Keratinocyte (primary cell): ENCODE measurements around the gene BTBD1. TPM values are rescaled to one million over a fixed set of nuclear protein-coding genes. Genes with fewer than 3 reads are reported as not detected.
"Not testable (repeated sequence)": the region's sequence is repeated elsewhere in the genome, so short reads cannot be mapped to it uniquely, and the experiment has no call there.

Experiments used
- DNase-seq: peaks from one replicate; pipeline ENCODE4 v3.0.0-alpha.2; 2011; ENCODE audit warnings: low read depth, missing footprints, low spot score
- FAIRE-seq: peaks from 2 replicates; lab custom pipeline; 2011; peaks lifted over from hg19 to GRCh38; lab: Jason Lieb, UNC
- H2AFZ ChIP-seq: 2 replicates; pipeline ENCODE4 v1.6.0; 2012; ENCODE audit warnings: low read length, control low read depth, inconsistent platforms; ENCODE audit not compliant: control insufficient read depth
- H3K27ac ChIP-seq: 2 replicates; pipeline ENCODE4 v1.5.1; 2011; ENCODE audit warnings: low read length; ENCODE audit not compliant: control insufficient read depth, insufficient read depth
- H3K27me3 ChIP-seq: 3 replicates; pipeline ENCODE4 v1.6.0; 2011; ENCODE audit warnings: low read length; ENCODE audit not compliant: control insufficient read depth, insufficient read depth; ENCODE audit errors: extremely low read depth
- H3K36me3 ChIP-seq, 2 experiments: 2 replicates in 1 of 2; 3 replicates in 1 of 2; pipeline ENCODE4 v1.5.1; 2011; ENCODE audit warnings: low read length in 2 of 2, mild to moderate bottlenecking in 1 of 2; ENCODE audit not compliant: control insufficient read depth in 2 of 2, insufficient read depth in 2 of 2; ENCODE audit errors: extremely low read depth in 1 of 2
- H3K4me1 ChIP-seq: 3 replicates; pipeline ENCODE4 v1.5.1; 2011; ENCODE audit warnings: low read length; ENCODE audit not compliant: control insufficient read depth, insufficient read depth; ENCODE audit errors: extremely low read depth
- H3K4me2 ChIP-seq: 3 replicates; pipeline ENCODE4 v1.6.0; 2011; ENCODE audit warnings: low read depth, low read length; ENCODE audit not compliant: control insufficient read depth, insufficient read depth; ENCODE audit errors: extremely low read depth
- H3K4me3 ChIP-seq, 3 experiments: fragments of 200-600 bp in 1 of 3; sonication (generic) in 1 of 3; 2 replicates in 2 of 3; 3 replicates in 1 of 3; pipeline ENCODE4 v1.5.1; 2011 to 2016; ENCODE audit warnings: low read length in 3 of 3, mild to moderate bottlenecking in 3 of 3, control low read depth in 2 of 3, inconsistent platforms in 1 of 3, low read depth in 1 of 3, mixed read lengths in 1 of 3, mixed run types in 1 of 3, moderate library complexity in 1 of 3; ENCODE audit not compliant: control insufficient read depth in 2 of 3, insufficient read depth in 2 of 3; ENCODE audit errors: extremely low read depth in 1 of 3
- H3K79me2 ChIP-seq: 2 replicates; pipeline ENCODE4 v1.6.0; 2012; ENCODE audit warnings: low read length; ENCODE audit not compliant: control insufficient read depth, insufficient read depth
- H3K9ac ChIP-seq: 3 replicates; pipeline ENCODE4 v1.6.0; 2011; ENCODE audit warnings: low read length; ENCODE audit not compliant: control insufficient read depth, insufficient read depth; ENCODE audit errors: extremely low read depth
- H3K9me1 ChIP-seq: 3 replicates; pipeline ENCODE4 v1.6.0; 2011; ENCODE audit warnings: low read length; ENCODE audit not compliant: control insufficient read depth, insufficient read depth; ENCODE audit errors: extremely low read depth
- H3K9me3 ChIP-seq: 2 replicates; pipeline ENCODE4 v1.5.1; 2012; ENCODE audit warnings: low read depth, low read length; ENCODE audit not compliant: control insufficient read depth
- H4K20me1 ChIP-seq: 3 replicates; pipeline ENCODE4 v1.6.0; 2011; ENCODE audit warnings: low read length; ENCODE audit not compliant: control insufficient read depth, insufficient read depth; ENCODE audit errors: extremely low read depth
- CTCF ChIP-seq, 3 experiments: IDR thresholded peaks in 1 of 3; conservative IDR thresholded peaks in 1 of 3; optimal IDR thresholded peaks in 1 of 3; 2 replicates in 2 of 3; 3 replicates in 1 of 3; pipeline versions ENCODE3 to v1.5.1; 2011; ENCODE audit warnings: low read length in 3 of 3, mild to moderate bottlenecking in 3 of 3, moderate library complexity in 2 of 3, control low read depth in 1 of 3, inconsistent platforms in 1 of 3; ENCODE audit not compliant: insufficient read depth in 2 of 3; ENCODE audit errors: extremely low read depth in 1 of 3
- EZH2 ChIP-seq: IDR thresholded peaks from one replicate; pipeline ENCODE4 v1.6.1; 2012; ENCODE audit warnings: inconsistent platforms, mild to moderate bottlenecking, low read length, moderate library complexity
- dilution Hi-C: fragments of 300-500 bp; cut with MboI; formaldehyde crosslinking; loops from one replicate; pipeline ENCODE4 v1.7.0; 2020; ENCODE audit warnings: low sequenced_read_pairs; ENCODE audit not compliant: extremely low pct_ligation_motif_present
- polyA plus RNA-seq, 5 experiments: library from polyadenylated mRNA; depleted of rRNA in 3 of 5; stranded (reverse) in 3 of 5; stranded (forward) in 1 of 5; unstranded in 1 of 5; fragments of >200 nt; gene quantifications; 1 replicate in 1 of 5; 2 replicates in 3 of 5; 3 replicates in 1 of 5; pipeline versions ENCODE4 v1.2.1 to v1.2.3, GENCODE V29; 2011 to 2012; ENCODE audit warnings: missing spikeins in 2 of 5, low read depth in 1 of 5, low replicate concordance in 1 of 5

BTBD1 gene
- polyA plus RNA-seq, 1 donor (not counting 4 experiments of a cell fraction or from before 2014, with no cell fraction given), result 70.5 TPM

GRCh38 chr15:83011271-83012075 is 55.6 kb downstream of the BTBD1 start, which contains the start of gene C15orf40:
Gene C15orf40, minus strand, starts transcription at chr15:83011639. Its CDS starts 32 bp downstream, at chr15:83011607.
- dilution Hi-C loops, result no loop called here
- no peaks in the 10 kb centered on the region for H4K20me1 ChIP-seq
- H3K4me3 ChIP-seq, result peak within 1 kb of the TSS; percentile 77 to 94 (median 86)
- FAIRE-seq (no peak), DNase-seq (peak; percentile 66)
- H3K4me2 ChIP-seq, result peak within 1 kb of the TSS; percentile 93
- no peaks in the 10 kb centered on the region for H3K9me1 ChIP-seq
- peaks cover 14% of the 10 kb centered on the region for H3K4me1 ChIP-seq
- peaks cover 9 to 15% of the 10 kb centered on the region in 2 experiments for H3K36me3 ChIP-seq
- H3K9ac ChIP-seq, result peak within 1 kb of the TSS; percentile 82
- TF ChIP-seq EZH2 (no peak), CTCF (optimal IDR thresholded peaks at IDR 0.05 in 1 of 3, IDR thresholded peaks at IDR 0.05 in 1 of 3, conservative IDR thresholded peaks at IDR 0.05 in 1 of 3; ENCODE audit: extremely low read depth in 1 of 3, insufficient read depth in 2 of 3, low read length in 3 of 3) (peak; percentile 37 to 93 (median 67))
- peak within 1 kb of the TSS; percentile 92 for H2AFZ ChIP-seq
- peaks cover 26% of the 10 kb centered on the region for H3K79me2 ChIP-seq
- H3K27ac ChIP-seq, result peak within 1 kb of the TSS; percentile 74
- no peaks in the 10 kb centered on the region for H3K9me3 ChIP-seq
- H3K27me3 ChIP-seq, result no peaks in the 10 kb centered on the region

- dilution Hi-C loops, result no loop called here
- FAIRE-seq, result peak; percentile 20
These were observed 56.3 kb downstream of the BTBD1 start for GRCh38 chr15:83010709-83011270.

GRCh38 chr15:83000672-83001031 is 66.4 kb downstream of the BTBD1 start:
- dilution Hi-C loops, result loop anchor here (5.0 kb wide), 1 partner anchor 153 kb away; no protein-coding TSS in a partner anchor
- not testable (repeated sequence) for H3K79me2 ChIP-seq, H3K27me3 ChIP-seq, H4K20me1 ChIP-seq, H3K27ac ChIP-seq, H3K9me1 ChIP-seq, H3K36me3 ChIP-seq, FAIRE-seq, H3K9me3 ChIP-seq, H3K4me1 ChIP-seq, DNase-seq, H2AFZ ChIP-seq, H3K9ac ChIP-seq, H3K4me3 ChIP-seq
- H3K4me2 ChIP-seq, result peak overlapping the region; percentile 53

More at GRCh38 chr15:83010709-83011270, 56.3 kb downstream of the BTBD1 start:
- no peak for TF ChIP-seq EZH2
- peak; percentile 89 to 97 (median 96) for TF ChIP-seq CTCF (optimal IDR thresholded peaks at IDR 0.05 in 1 of 3, IDR thresholded peaks at IDR 0.05 in 1 of 3, conservative IDR thresholded peaks at IDR 0.05 in 1 of 3; ENCODE audit: extremely low read depth in 1 of 3, insufficient read depth in 2 of 3, low read length in 3 of 3)
- peak overlapping the region; percentile 93 for H3K4me2 ChIP-seq
- H3K27me3 ChIP-seq, result no peaks in the 10 kb centered on the region
- peaks cover 14% of the 10 kb centered on the region for H3K4me1 ChIP-seq
- H3K4me3 ChIP-seq, result peak overlapping the region; percentile 77 to 94 (median 86)
- H3K9me1 ChIP-seq, result no peaks in the 10 kb centered on the region
- peak overlapping the region; percentile 74 for H3K27ac ChIP-seq
- peaks cover 26% of the 10 kb centered on the region for H3K79me2 ChIP-seq
- H3K36me3 ChIP-seq, result peaks cover 9 to 15% of the 10 kb centered on the region in 2 experiments
- peak overlapping the region; percentile 82 for H3K9ac ChIP-seq
- peak overlapping the region; percentile 92 for H2AFZ ChIP-seq
- no peaks in the 10 kb centered on the region for H3K9me3 ChIP-seq
- DNase-seq, result no peak
- no peaks in the 10 kb centered on the region for H4K20me1 ChIP-seq
